Measurements from ENCODE around the gene PRPF38A.
A peak's percentile ranks its signal among the peaks of the same experiment; 100 is the strongest.
"Not testable (repeated sequence)": the region's sequence is repeated elsewhere in the genome, so short reads cannot be mapped to it uniquely, and the experiment has no call there.

Gene PRPF38A

GRCh38 chr1:52365746-52366516 lies 38.5 kb upstream of the PRPF38A start, which contains the start of gene CC2D1B:
Gene CC2D1B, minus strand, starts transcription at chr1:52366205. Its CDS starts 1,585 bp downstream, at chr1:52364620.
- Histone ChIP-seq H3K4me1 (ENCODE audit: control insufficient read depth, insufficient read depth, low read length) (peaks cover 14% of the 10 kb centered on the region), H3K27me3 (ENCODE audit: control insufficient read depth, insufficient read depth, low read length) (no peaks in the 10 kb centered on the region), H3K9ac (ENCODE audit: low read length) (peak within 1 kb of the TSS; percentile 93), H3K4me3 (ENCODE audit: low read length) (peak within 1 kb of the TSS; percentile 77), H3K36me3 (ENCODE audit: control insufficient read depth, insufficient read depth, low read length) (peaks cover 13% of the 10 kb centered on the region), H3K9me3 (ENCODE audit: control insufficient read depth, low read length) (no peaks in the 10 kb centered on the region)

GRCh38 chr1:52366517-52366827 lies 37.9 kb upstream of the PRPF38A start:
- Histone ChIP-seq H3K4me1 (ENCODE audit: control insufficient read depth, insufficient read depth, low read length) (peaks cover 14% of the 10 kb centered on the region), H3K9ac (ENCODE audit: low read length) (no peak overlapping the region)

GRCh38 chr1:52367272-52367671 lies 37.1 kb upstream of the PRPF38A start:
- Histone ChIP-seq H3K4me1 (ENCODE audit: control insufficient read depth, insufficient read depth, low read length) (peaks cover 14% of the 10 kb centered on the region), H3K4me3 (ENCODE audit: low read length) (no peak overlapping the region), H3K27me3 (ENCODE audit: control insufficient read depth, insufficient read depth, low read length) (no peaks in the 10 kb centered on the region), H3K9ac (ENCODE audit: low read length) (no peak overlapping the region), H3K36me3 (ENCODE audit: control insufficient read depth, insufficient read depth, low read length) (peaks cover 4% of the 10 kb centered on the region), H3K9me3 (ENCODE audit: control insufficient read depth, low read length) (no peaks in the 10 kb centered on the region)

More at GRCh38 chr1:52366517-52366827, 37.9 kb upstream of the PRPF38A start:
- peaks cover 7% of the 10 kb centered on the region for H3K36me3 ChIP-seq (ENCODE audit: control insufficient read depth, insufficient read depth, low read length)
- H3K27me3 ChIP-seq (ENCODE audit: control insufficient read depth, insufficient read depth, low read length): no peaks in the 10 kb centered on the region
- H3K9me3 ChIP-seq (ENCODE audit: control insufficient read depth, low read length): no peaks in the 10 kb centered on the region
- no peak overlapping the region for H3K4me3 ChIP-seq (ENCODE audit: low read length)

- no peak overlapping the region for H3K4me3 ChIP-seq (ENCODE audit: low read length)
- no peaks in the 10 kb centered on the region for H3K36me3 ChIP-seq (ENCODE audit: control insufficient read depth, insufficient read depth, low read length)
- H3K9me3 ChIP-seq (ENCODE audit: control insufficient read depth, low read length): no peaks in the 10 kb centered on the region
- peak overlapping the region; percentile 56 for H3K9ac ChIP-seq (ENCODE audit: low read length)
- no peaks in the 10 kb centered on the region for H3K27me3 ChIP-seq (ENCODE audit: control insufficient read depth, insufficient read depth, low read length)
- peaks cover 14% of the 10 kb centered on the region for H3K4me1 ChIP-seq (ENCODE audit: control insufficient read depth, insufficient read depth, low read length)
Measured at GRCh38 chr1:52368383-52369172, 35.8 kb upstream of the PRPF38A start.

GRCh38 chr1:52369851-52370250 lies 34.6 kb upstream of the PRPF38A start:
- not testable (repeated sequence) for H3K4me1 ChIP-seq (ENCODE audit: control insufficient read depth, insufficient read depth, low read length); H3K9me3 ChIP-seq (ENCODE audit: control insufficient read depth, low read length); H3K9ac ChIP-seq (ENCODE audit: low read length); H3K36me3 ChIP-seq (ENCODE audit: control insufficient read depth, insufficient read depth, low read length); H3K27me3 ChIP-seq (ENCODE audit: control insufficient read depth, insufficient read depth, low read length); H3K4me3 ChIP-seq (ENCODE audit: low read length)

- no peaks in the 10 kb centered on the region for H3K36me3 ChIP-seq (ENCODE audit: control insufficient read depth, insufficient read depth, low read length)
- H3K9me3 ChIP-seq (ENCODE audit: control insufficient read depth, low read length): no peaks in the 10 kb centered on the region
- no peak overlapping the region for H3K9ac ChIP-seq (ENCODE audit: low read length)
- no peaks in the 10 kb centered on the region for H3K27me3 ChIP-seq (ENCODE audit: control insufficient read depth, insufficient read depth, low read length)
- H3K4me3 ChIP-seq (ENCODE audit: low read length): no peak overlapping the region
- no peaks in the 10 kb centered on the region for H3K4me1 ChIP-seq (ENCODE audit: control insufficient read depth, insufficient read depth, low read length)
Measured at GRCh38 chr1:52385376-52385775, 19.0 kb upstream of the PRPF38A start.

GRCh38 chr1:52386458-52386857 lies 17.9 kb upstream of the PRPF38A start:
- H3K27me3 ChIP-seq (ENCODE audit: control insufficient read depth, insufficient read depth, low read length): no peaks in the 10 kb centered on the region
- H3K9ac ChIP-seq (ENCODE audit: low read length): no peak overlapping the region
- no peaks in the 10 kb centered on the region for H3K9me3 ChIP-seq (ENCODE audit: control insufficient read depth, low read length)
- no peak overlapping the region for H3K4me3 ChIP-seq (ENCODE audit: low read length)
- no peaks in the 10 kb centered on the region for H3K36me3 ChIP-seq (ENCODE audit: control insufficient read depth, insufficient read depth, low read length)
- no peaks in the 10 kb centered on the region for H3K4me1 ChIP-seq (ENCODE audit: control insufficient read depth, insufficient read depth, low read length)

- Histone ChIP-seq H3K36me3 (ENCODE audit: control insufficient read depth, insufficient read depth, low read length) (no peaks in the 10 kb centered on the region), H3K9ac (ENCODE audit: low read length) (no peak overlapping the region), H3K4me3 (ENCODE audit: low read length) (no peak overlapping the region), H3K4me1 (ENCODE audit: control insufficient read depth, insufficient read depth, low read length) (no peaks in the 10 kb centered on the region), H3K9me3 (ENCODE audit: control insufficient read depth, low read length) (no peaks in the 10 kb centered on the region), H3K27me3 (ENCODE audit: control insufficient read depth, insufficient read depth, low read length) (no peaks in the 10 kb centered on the region)
Measured at GRCh38 chr1:52393174-52393573, 11.2 kb upstream of the PRPF38A start.

GRCh38 chr1:52399629-52400028 lies 4.8 kb upstream of the PRPF38A start:
- Histone ChIP-seq H3K36me3 (ENCODE audit: control insufficient read depth, insufficient read depth, low read length) (no peaks in the 10 kb centered on the region), H3K4me1 (ENCODE audit: control insufficient read depth, insufficient read depth, low read length) (peaks cover 5% of the 10 kb centered on the region), H3K27me3 (ENCODE audit: control insufficient read depth, insufficient read depth, low read length) (no peaks in the 10 kb centered on the region), H3K4me3 (ENCODE audit: low read length) (no peak overlapping the region), H3K9ac (ENCODE audit: low read length) (no peak overlapping the region), H3K9me3 (ENCODE audit: control insufficient read depth, low read length) (no peaks in the 10 kb centered on the region)

- H3K9ac ChIP-seq (ENCODE audit: low read length): no peak overlapping the region
- H3K9me3 ChIP-seq (ENCODE audit: control insufficient read depth, low read length): no peaks in the 10 kb centered on the region
- H3K4me1 ChIP-seq (ENCODE audit: control insufficient read depth, insufficient read depth, low read length): peaks cover 5% of the 10 kb centered on the region
- H3K27me3 ChIP-seq (ENCODE audit: control insufficient read depth, insufficient read depth, low read length): no peaks in the 10 kb centered on the region
- H3K4me3 ChIP-seq (ENCODE audit: low read length): no peak overlapping the region
- no peaks in the 10 kb centered on the region for H3K36me3 ChIP-seq (ENCODE audit: control insufficient read depth, insufficient read depth, low read length)
Measured at GRCh38 chr1:52400131-52400530, 4.3 kb upstream of the PRPF38A start.

GRCh38 chr1:52402860-52403240 lies 1.6 kb upstream of the PRPF38A start:
- Histone ChIP-seq H3K9ac (ENCODE audit: low read length) (no peak overlapping the region), H3K9me3 (ENCODE audit: control insufficient read depth, low read length) (no peaks in the 10 kb centered on the region), H3K36me3 (ENCODE audit: control insufficient read depth, insufficient read depth, low read length) (no peaks in the 10 kb centered on the region), H3K4me1 (ENCODE audit: control insufficient read depth, insufficient read depth, low read length) (peaks cover 12% of the 10 kb centered on the region), H3K4me3 (ENCODE audit: low read length) (no peak overlapping the region), H3K27me3 (ENCODE audit: control insufficient read depth, insufficient read depth, low read length) (no peaks in the 10 kb centered on the region)

GRCh38 chr1:52403566-52404115 lies 761 bp upstream of the PRPF38A start:
- Histone ChIP-seq H3K4me1 (ENCODE audit: control insufficient read depth, insufficient read depth, low read length) (peaks cover 12% of the 10 kb centered on the region), H3K9me3 (ENCODE audit: control insufficient read depth, low read length) (no peaks in the 10 kb centered on the region), H3K36me3 (ENCODE audit: control insufficient read depth, insufficient read depth, low read length) (no peaks in the 10 kb centered on the region), H3K4me3 (ENCODE audit: low read length) (peak overlapping the region; percentile 91), H3K9ac (ENCODE audit: low read length) (peak overlapping the region; percentile 94), H3K27me3 (ENCODE audit: control insufficient read depth, insufficient read depth, low read length) (no peaks in the 10 kb centered on the region)
